Measurements from ENCODE around the gene MKX. TPM values are rescaled to one million over a fixed set of nuclear protein-coding genes. Genes with fewer than 3 reads are reported as not detected.

Gene MKX
- total RNA-seq, 3 donors from 2014 or later: 1.4 to 2.3 (median 1.8) TPM

DNA sequence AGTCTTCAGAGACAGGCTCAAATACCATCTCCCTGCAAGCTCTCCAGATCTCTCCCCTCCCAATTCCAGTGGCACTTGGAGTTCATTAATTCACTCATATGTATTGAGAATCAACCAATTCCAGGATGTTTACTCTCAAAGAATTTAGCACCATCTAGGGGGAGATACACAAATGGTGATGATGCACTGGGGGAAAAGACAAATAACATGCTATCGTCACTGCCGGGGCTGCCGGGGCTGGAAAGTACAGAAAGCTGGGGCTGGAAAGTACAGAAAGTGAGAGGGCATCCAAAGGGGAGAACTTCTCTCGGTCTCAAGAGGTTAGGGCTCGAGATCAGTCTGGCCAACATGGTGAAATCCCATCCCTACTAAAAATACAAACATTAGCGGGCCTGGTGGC is 118.7 kb downstream of the MKX start:
- Histone ChIP-seq H3K9me3 (no peaks in the 10 kb centered on the region), H3K4me1 (no peaks in the 10 kb centered on the region), H3K36me3 (no peaks in the 10 kb centered on the region), H3K27me3 (no peaks in the 10 kb centered on the region), H3K27ac (no peak overlapping the region), H3K4me3 (no peak overlapping the region)
- TF ChIP-seq POLR2AphosphoS5 (IDR thresholded peaks at IDR 0.05) (no peak), POLR2A (IDR thresholded peaks at IDR 0.05) (no peak)
- TF ChIP-seq, protein P1, sequence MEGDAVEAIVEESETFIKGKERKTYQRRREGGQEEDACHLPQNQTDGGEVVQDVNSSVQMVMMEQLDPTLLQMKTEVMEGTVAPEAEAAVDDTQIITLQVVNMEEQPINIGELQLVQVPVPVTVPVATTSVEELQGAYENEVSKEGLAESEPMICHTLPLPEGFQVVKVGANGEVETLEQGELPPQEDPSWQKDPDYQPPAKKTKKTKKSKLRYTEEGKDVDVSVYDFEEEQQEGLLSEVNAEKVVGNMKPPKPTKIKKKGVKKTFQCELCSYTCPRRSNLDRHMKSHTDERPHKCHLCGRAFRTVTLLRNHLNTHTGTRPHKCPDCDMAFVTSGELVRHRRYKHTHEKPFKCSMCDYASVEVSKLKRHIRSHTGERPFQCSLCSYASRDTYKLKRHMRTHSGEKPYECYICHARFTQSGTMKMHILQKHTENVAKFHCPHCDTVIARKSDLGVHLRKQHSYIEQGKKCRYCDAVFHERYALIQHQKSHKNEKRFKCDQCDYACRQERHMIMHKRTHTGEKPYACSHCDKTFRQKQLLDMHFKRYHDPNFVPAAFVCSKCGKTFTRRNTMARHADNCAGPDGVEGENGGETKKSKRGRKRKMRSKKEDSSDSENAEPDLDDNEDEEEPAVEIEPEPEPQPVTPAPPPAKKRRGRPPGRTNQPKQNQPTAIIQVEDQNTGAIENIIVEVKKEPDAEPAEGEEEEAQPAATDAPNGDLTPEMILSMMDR (IDR thresholded peaks at IDR 0.05): no peak
- intact Hi-C loops (cut with DNase I; ENCODE audit: low total_unique reads): no loop called here
- DNase-seq (ENCODE audit: low spot score in 2 of 2): no peak

DNA sequence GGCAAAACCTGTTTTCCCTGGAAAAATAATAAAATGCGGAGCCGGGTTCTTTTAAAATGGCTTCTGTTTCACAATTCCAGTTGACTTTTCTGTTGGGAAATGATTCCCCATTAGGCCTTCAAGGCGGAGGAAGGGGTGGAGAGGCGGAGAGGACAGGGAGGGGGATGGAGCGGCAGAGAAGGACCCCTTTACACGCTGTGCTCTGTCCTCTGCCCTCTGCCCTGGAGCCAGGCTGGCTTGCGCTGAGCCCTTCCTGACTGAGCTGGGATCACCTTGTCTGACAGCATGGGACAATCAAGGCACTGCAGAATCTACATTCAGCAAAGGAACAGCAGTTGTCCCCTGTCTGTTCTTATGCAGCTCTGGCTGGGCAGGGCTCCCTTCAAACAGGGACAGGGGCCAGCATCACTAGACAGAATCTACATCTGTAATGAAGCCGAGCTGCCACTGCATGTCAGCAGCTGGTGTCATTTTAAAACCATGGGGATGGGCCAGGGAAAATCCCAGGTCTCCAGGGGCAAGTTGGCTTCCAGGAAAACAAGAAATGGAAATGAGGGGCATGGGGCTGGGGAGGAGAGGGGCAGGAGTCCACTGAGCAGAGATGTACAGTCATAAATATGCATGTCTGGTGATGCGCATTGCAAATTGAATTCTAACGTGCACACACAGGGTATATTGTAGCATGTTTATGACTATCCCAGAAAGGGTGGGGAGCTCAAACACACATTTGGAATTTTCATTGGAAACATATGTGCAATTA is 120.0 kb downstream of the MKX start:
- intact Hi-C loops (cut with DNase I; ENCODE audit: low total_unique reads): no loop called here
- no peaks in the 10 kb centered on the region for H3K27me3 ChIP-seq
- no peak overlapping the region for H3K27ac ChIP-seq
- TF ChIP-seq, protein P1 (IDR thresholded peaks at IDR 0.05): no peak
- TF ChIP-seq POLR2AphosphoS5 (IDR thresholded peaks at IDR 0.05): no peak
- TF ChIP-seq POLR2A (IDR thresholded peaks at IDR 0.05): no peak
- H3K9me3 ChIP-seq: no peaks in the 10 kb centered on the region
- no peaks in the 10 kb centered on the region for H3K4me1 ChIP-seq
- H3K4me3 ChIP-seq: no peak overlapping the region
- no peaks in the 10 kb centered on the region for H3K36me3 ChIP-seq
- no peak for DNase-seq (ENCODE audit: low spot score in 2 of 2)

DNA sequence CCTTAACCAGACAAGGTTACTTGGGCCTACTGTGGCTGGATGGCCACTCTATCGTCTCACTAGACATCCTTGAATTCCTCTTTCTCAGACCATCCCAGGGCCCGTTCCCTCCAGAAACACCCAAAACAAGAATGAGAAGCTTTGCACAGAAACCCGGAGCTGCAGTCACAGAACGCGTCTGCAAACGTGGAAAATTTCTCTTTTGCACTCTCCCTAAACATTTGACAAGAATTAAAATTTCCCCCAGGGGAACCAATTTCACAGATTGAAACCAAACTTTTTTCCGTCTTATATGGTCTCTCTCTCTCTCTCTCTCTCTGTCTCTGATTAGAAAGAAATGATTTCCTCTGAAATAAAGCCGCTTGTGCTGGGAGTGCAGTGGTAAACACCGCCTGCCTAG is 120.7 kb downstream of the MKX start:
- Histone ChIP-seq H3K4me3 (no peak overlapping the region), H3K9me3 (no peaks in the 10 kb centered on the region), H3K4me1 (no peaks in the 10 kb centered on the region), H3K27me3 (no peaks in the 10 kb centered on the region), H3K27ac (no peak overlapping the region), H3K36me3 (no peaks in the 10 kb centered on the region)
- intact Hi-C loops (cut with DNase I; ENCODE audit: low total_unique reads): no loop called here
- DNase-seq (ENCODE audit: low spot score in 2 of 2): no peak
- TF ChIP-seq POLR2AphosphoS5 (IDR thresholded peaks at IDR 0.05): no peak
- TF ChIP-seq POLR2A (IDR thresholded peaks at IDR 0.05): no peak
- TF ChIP-seq, protein P1 (IDR thresholded peaks at IDR 0.05): no peak

Other genes starting within 250 kb of the MKX start
- 10 to 100 TPM; 40.3 to 68.6 (median 43.4) TPM for gene RAB18, start 241.5 kb downstream of the MKX start, total RNA-seq

Data from breast epithelium (tissue), 4 donors.